Urothelium cell line (cell line): ENCODE measurements around the gene RAG2.

Experiments
- DNase-seq: peaks from one replicate; pipeline ENCODE4 v3.0.0; 2011; ENCODE audit warnings: low spot score, mixed read lengths
- FAIRE-seq: peaks from 2 replicates; lab custom pipeline; 2011; peaks lifted over from hg19 to GRCh38; lab: Jason Lieb, UNC

Gene RAG2

DNA sequence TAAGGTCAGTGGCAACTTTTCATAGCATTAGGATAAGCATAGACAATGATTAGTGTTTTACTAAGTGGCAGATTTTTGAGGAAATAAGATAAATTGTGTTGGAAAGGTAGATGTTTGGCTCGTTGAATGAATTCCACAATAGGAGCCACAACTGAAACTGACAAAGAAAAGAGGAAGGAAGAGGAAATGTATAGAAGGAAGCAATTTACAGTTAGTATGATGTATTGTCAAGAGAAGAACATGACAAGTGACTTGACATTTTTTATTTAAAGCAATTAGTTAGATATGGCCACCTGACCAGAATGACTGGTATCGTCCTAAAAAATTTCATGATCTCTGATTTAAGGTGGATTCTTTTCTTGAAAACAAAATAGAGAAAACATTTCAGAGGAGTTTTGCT is 3.1 kb upstream of the RAG2 start:
- DNase-seq (no peak), FAIRE-seq (no peak)

DNA sequence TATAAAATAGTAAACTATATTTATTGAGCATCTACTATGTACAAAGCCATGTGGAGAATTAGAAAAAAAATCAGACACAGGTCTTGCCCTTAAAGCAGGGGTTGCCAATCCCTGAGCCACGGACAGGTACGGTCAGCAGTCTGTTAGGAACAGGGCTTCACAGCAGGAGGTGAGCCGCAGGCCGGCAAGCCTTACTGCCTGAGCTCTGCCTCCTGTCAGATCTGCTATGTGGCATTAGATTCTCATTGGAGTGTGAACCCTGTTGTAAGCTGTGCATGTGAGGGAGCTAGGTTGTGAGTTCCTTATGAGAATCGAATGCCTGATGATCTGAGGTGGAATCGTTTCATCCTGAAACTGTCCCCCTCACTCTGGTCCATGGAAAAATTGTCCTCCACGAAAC is 2.1 kb upstream of the RAG2 start:
- no peak for FAIRE-seq

DNA sequence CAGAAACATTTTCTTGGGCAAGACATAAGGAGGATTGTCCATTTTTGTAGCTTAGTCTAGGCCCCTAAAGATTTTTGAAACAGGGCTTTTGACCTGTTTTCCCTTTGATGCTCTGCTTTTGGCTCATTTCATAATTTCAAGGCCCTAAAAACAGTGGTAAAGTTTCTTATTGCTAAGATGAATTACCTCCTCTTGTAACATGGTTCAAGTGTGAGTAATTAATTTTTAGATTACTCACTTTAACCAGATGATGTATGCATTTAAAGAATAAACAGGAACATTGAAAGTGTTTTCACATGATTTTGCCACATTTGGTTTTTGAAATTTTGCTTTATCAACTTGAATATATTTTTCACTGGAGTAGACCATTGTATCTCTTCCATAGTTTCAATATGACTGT is 1.2 kb downstream of the RAG2 start:
- DNase-seq = no peak
- no peak for FAIRE-seq

More for the DNA sequence above, 2.1 kb upstream of the RAG2 start:
- no peak for DNase-seq

DNA sequence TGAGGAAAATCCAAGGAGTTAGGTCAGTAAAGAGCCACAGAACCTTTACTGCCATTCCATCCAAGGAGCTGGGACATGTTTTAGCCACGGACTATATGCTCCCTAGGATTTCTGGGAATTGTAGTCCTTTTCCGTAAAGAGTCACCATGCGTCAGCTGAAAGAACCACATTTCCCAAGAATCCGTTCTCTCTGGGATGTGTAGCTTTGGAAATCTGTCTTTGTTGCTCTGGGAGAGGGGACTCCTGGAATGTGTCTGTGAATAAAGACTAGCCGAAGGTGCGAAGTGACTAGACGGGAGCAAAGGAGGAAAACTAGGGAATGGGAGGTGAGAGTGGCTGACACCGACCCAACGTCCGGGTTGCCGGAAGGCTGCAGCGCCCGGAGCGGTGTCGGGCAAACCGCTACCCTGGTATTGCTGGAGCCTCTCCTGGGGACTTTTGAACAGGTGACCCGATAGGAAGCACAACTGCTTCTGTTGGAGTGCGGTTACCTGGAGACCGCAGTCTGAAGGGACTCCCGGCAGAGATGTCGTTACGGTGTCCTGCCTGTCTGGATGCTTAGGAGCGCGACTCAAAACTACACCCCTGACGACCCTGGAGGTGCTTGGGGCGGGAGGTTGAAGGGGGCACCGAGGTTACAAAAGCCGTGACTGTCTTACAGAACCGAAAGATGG is 3.6 kb downstream of the RAG2 start, which contains the start of gene IFTAP:
Gene IFTAP, plus strand, starts transcription at position 187 of the 674 bp plus-strand sequence. CDS start 15,602 bp downstream, outside the sequence.
- DNase-seq (peak; percentile 85), FAIRE-seq (no peak)

DNA sequence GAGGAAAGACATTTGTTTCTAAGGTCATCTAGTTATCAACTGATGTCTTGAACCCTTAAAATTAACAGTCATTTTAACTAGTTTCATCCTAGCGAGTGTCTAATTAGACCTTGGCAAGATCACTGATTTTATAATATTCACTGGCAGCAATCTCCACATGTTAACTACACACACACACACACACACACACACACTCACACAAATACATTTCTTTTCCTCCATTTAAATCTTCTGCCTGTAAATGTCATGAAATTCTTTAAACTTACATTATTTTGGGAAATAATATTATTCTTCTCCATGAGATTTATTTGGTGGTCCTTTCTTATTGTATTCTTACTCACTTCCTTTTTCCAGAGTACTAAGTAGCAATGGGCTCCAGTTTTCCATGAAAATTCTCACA is 6.6 kb downstream of the RAG2 start:
- no peak for FAIRE-seq
- no peak for DNase-seq

DNA sequence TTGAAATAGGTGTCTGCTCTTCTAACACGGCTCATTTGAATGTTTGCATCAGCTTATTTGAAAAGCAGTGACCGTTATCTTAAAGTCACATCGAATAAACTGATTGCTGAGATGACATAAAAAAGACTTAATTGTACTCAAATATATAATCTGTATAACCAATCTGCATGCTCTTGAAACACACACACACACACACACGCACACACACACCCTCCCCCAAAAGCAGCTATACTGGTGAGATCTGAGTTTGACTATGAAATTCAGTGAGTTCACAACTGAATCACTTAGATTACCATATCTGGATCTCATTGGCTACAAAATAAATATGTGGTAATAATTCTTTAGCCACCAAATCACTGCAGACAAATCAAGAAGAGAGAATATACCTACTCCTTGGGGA is 7.5 kb downstream of the RAG2 start:
- DNase-seq (no peak), FAIRE-seq (no peak)

DNA sequence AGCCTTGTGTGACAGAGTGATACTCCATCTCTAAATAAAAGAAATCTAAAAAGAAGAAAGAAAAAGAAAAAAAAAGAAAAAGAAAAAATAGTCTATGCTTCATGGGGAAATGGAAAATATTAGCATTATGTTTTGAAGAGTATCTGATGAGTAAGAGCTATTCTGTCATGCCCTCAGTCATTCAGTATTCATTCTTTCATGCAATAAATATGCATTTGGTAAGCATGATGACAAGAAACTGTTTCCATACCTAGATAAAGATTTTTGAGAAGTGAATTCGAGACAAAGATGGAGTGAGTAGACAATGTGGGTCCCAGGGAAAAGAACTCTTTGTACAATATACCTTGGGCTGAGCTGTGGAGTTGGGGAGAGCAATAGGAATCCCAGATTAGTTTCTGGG is 9.9 kb downstream of the RAG2 start:
- no peak for FAIRE-seq
- no peak for DNase-seq

DNA sequence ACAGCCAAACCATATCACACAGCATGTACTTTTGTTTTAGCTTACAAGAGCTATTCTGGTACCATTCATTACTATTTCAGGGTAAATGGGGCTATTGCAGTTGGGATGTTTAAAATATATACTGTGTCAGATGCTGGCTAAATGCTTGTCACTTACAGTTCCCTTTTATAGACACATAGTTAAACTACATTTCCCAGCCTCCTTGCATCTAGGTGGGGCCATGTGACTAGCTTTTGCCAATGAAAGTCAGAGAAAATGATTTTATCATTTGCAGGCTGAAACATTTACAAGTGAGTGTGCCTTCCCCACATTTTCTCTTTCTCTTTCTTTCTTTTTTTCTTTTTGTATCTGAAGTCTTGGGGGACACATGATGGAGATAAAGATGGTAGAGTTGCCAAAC is 11.5 kb downstream of the RAG2 start:
- FAIRE-seq (no peak), DNase-seq (no peak)

DNA sequence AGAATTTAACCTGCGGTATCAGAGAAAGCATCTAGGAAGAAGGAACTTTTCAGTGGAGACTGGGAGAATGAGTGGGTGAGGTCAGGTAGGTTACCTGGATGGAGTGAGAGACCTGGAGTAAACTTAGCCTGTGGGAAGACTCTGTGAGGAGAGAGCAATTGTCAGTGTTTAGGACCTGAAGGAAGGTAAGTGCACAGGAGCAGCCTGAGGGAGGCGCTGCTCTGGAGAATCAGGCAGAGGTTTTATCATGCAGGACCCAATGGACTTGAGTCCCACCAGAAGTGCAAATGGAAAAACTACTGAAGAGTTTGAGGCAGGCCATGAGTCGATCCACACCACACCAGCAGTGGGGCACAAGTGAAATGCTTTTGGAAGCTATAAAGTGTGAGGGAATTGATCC is 14.4 kb downstream of the RAG2 start:
- DNase-seq (no peak), FAIRE-seq (no peak)

DNA sequence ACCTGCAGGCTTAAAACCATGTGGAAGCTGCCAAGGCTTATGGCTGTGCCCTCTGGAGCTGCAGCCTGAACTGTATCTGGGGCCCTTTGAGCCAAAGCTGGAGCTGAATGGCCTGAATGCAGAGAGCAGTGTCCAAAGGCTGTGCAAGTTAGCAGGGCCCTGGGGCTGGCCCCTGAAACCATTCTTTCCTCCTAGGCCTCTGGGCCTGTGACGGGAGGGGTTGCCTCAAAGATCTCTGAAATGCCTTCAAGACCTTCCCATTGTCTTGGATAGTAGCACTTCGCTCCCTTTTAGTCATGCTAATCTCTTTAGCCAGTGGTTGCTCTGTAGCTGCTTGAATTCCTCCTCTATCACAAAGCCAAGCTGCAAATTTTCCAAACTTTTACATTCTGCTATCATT is 16.5 kb downstream of the RAG2 start:
- DNase-seq (no peak), FAIRE-seq (no peak)

DNA sequence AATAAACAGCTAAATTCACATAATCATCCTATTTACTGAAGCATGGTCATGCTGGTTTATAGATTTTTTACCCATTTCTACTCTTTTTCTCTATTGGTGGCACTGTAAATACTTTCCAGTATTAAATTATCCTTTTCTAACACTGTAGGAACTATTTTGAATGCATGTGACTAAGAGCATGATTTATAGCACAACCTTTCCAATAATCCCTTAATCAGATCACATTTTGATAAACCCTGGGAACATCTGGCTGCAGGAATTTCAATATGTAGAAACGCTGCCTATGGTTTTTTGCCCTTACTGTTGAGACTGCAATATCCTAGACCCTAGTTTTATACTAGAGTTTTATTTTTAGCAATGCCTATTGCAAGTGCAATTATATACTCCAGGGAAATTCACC is 19.6 kb downstream of the RAG2 start:
- FAIRE-seq (no peak), DNase-seq (no peak)

DNA sequence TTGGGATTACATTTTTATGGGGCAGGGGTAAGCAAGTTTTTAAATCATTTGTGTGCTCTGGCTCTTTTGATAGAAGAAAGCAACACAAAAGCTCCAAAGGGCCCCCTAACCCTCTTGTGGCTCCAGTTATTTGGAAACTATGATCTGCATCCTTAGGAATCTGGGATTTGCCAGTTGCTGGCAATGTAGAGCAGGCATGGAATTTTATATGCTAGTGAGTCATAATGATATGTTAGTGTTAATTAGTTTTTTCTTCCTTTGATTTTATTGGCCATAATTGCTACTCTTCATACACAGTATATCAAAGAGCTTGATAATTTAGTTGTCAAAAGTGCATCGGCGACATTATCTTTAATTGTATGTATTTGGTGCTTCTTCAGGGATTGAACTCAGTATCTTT is 20.2 kb downstream of the RAG2 start:
- DNase-seq (peak; percentile 70), FAIRE-seq (no peak)

DNA sequence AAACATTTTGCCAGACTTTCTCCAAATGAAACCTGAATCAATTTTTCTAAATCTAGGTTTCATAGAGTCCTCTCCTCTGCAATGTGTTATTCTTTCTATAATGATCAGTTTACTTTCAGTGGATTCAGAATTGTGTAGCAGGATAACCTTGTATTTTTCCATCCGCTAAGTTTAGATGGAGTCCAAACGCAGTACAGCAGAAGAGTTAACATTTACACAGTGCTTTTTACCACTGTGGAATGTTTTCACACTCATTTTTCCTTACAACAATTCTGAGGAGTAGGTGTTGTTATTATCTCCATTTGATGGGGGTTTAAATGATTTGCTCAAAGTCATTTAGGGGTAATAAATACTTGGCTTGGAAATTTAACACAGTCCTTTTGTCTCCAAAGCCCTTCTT is 20.7 kb downstream of the RAG2 start:
- no peak for FAIRE-seq

DNA sequence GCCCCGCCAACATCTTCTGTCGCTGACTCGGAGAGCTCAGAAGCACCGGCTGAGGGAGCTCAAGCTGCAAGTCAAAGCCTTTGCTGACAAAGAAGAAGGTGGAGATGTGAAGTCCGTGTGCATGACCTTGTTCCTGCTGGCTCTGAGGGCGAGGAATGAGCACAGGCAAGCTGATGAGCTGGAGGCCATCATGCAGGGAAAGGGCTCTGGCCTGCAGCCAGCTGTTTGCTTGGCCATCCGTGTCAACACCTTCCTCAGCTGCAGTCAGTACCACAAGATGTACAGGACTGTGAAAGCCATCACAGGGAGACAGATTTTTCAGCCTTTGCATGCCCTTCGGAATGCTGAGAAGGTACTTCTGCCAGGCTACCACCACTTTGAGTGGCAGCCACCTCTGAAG is 23.6 kb downstream of the RAG2 start:
- DNase-seq = no peak
- no peak for FAIRE-seq

More for the DNA sequence above, 20.7 kb downstream of the RAG2 start:
- no peak for DNase-seq

DNA sequence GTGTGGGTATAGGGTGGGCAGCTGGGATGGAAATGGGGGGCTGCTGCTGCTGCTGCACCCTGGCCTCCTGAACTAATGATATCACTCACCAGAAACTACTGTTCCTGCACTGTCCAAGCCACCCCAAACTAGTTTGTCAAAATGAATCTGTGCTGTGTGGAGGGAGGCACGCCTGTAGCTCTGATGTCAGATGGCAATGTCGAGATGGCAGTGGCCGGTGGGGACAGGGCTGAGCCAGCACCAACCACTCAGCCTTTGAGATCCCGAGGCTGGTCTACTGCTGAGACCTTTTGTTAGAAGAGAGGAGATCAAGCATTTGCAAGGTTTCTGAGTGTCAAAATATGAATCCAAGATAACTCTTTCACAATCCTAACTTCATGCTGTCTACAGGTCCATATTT is 28.9 kb downstream of the RAG2 start:
- no peak for DNase-seq
- FAIRE-seq = no peak

DNA sequence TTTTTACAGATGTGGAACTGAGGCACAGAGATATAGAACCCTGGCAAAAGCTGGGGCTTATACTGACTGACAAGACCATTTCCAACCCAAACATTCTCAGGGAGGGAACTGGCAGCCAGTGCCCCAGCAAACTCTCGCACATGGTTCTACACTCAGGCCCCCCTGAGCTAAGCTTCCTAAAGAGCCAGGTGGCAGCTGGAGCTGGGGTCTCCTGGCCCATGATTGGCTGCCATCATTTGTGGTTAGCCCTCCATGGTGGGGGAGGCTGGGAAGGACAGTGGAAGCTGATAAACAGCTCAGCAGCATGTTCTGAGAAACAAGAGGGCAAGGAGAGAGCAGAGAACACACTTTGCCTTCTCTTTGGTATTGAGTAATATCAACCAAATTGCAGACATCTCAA is 30.3 kb downstream of the RAG2 start, which contains the start of gene RAG1:
Gene RAG1, plus strand, starts transcription at position 314 of the 400 bp plus-strand sequence. CDS start 5,298 bp downstream, outside the sequence.
- FAIRE-seq (no peak), DNase-seq (no peak)

DNA sequence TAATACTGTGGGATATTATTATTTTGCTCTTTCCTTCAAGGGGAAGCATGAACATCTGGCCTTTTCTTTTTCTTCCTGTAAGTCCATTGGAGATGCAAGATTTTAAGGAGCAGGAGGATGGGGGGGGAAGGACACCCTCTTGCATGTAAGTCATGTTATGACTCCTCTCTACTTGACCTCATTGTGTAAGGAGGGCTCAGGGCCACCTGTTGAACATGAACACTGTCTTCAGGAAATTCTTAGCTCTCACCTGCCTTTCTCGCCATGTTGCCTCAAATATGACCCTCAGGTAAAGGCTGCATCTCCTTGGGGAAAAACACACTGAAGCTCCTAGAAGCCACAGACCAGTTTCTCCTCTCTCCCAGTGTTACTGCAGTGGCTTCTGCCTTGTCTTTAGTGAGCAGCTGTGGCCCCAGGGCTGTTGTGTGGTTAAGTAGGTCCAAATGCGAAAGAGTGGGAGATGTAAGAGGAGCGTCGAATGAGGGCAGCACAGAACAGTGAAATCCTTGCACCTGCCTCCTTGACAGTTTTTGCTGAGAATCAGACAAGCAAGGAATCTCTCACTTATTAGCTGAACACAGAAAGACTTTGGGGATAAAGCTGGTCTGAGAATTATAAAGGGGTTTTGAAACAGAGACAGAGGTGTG is 31.5 kb downstream of the RAG2 start:
- no peak for DNase-seq
- no peak for FAIRE-seq

DNA sequence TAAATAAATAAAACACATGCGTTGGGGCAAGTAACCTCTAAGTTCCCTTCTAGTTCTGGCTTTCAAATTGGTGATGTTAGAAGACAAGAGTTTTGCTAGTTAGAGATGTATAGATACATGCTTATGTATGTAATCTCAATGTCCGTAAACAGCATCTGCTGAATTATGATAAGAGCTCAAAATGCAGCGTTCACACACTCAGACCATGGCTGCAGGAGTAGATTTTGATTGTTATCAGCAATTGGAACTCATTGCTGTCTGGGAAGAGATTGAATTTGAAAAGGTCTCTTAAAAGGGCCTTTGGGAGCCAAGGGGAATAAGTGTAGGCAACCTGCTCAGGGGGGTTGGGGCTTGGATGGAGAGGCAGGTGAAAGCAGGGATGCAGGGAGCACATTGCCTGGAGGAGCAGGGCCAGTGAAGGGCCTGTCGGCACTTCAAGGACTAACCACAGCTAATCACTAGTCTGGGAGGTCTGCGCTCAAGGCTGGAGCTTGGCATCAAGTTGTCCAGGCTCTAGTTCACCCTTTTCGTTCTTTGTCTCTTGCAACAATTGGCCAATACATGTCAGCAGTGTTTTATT is 32.9 kb downstream of the RAG2 start:
- DNase-seq (no peak), FAIRE-seq (no peak)

DNA sequence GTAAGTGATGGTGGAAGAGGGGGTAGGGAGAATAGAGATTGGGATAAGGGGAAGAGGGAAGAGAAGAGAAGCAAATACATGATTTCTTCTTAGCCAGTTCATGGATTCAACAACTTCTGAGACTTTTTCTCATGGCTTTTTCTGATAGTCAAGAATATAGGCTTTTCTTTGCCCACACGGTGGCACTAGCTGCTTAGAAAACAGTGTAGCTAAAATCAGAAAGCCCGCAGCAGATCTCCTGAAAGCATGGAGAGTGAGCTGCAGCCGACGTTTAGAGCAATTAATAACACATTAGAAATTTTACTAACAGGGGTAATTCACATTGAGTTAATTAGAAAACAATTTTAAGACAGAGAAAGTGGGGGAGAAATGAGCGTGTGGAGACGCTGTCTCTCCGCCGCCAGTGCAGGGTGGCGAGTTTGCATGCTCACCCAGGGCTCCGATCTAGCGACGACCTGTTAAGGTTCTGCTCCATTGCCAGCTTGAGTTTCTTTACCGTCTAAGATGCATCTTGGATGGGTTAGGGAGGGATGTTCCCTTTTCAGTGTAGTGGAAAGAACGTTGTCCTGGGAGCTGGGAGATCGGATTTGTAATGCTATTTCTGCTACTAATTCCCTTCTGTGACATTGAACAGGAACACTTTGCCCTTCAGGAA is 33.5 kb downstream of the RAG2 start:
- no peak for FAIRE-seq
- peak; percentile 59 for DNase-seq

DNA sequence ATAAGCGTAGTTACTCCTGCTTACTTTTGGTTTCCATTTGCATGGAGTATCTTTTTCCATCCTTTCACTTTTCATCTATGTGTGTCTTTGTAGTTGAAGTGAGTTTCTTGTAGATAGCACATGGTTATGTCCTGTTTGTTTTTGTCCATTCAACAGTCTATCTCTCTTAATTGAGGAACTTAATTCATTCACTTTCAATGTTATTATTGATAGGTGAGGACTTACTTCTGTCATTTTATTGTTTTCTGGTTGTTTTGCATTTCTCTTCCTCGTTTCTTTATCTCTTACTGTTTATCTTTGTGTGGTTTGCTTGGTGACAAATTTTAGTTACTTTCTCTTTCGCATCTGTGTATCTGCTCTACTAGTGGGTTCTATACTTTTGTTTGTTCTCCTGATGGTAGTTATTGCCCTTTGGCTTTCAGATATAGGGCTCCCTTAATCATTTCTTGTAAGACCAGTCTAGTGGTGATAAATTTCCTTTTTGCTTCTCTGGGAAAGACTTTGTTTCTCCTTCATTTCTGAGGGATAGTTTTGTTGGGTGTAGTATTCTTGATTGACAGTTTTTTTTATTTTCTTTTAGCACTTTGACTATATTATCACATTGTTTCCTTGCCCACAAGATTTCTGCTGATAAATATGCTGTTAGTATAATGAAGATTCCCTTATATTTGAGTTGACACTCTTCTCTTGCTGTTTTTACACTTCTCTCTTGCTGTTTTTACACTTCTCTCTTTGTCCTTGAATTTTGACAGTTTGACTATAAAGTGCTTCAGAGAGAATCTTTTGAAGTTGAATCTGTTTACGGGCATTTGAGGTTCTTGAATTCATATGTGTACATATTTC is 39.2 kb downstream of the RAG2 start:
- FAIRE-seq (no peak), DNase-seq (no peak)

DNA sequence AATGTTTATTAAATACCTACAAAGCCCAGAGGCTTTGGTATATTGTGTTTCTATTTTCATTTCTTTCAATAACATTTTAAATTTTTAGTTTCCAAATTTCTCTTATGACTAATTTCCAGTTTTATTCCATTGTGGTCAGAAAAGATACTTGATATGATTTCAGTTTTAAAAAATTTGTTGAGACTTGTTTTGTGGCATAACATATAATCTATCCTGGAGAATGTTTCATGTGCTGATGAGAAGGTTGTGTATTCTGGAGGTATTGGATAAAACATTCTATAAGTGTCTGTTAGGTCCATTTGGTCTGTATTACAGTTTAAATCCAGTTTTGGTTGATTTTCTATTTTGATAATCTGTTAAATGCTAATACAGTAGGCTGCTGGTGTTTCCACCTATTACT is 40.0 kb downstream of the RAG2 start:
- FAIRE-seq = no peak

More for the DNA sequence above, 40.0 kb downstream of the RAG2 start:
- DNase-seq = no peak
